AG10803 (cell line): ENCODE measurements around the gene POU2F1.

ENCODE experiments used
- DNase-seq: peaks from one replicate; pipeline ENCODE4 v3.0.0; 2010; ENCODE audit warnings: low read depth
- H3K4me3 ChIP-seq: 2 replicates; pipeline ENCODE4 v1.5.1; 2011; ENCODE audit warnings: mild to moderate bottlenecking, low read length, control low read depth
- TF ChIP-seq, protein P1 (sequence below): conservative IDR thresholded peaks from 2 replicates; pipeline ENCODE4 v1.5.1; 2011; ENCODE audit warnings: mild to moderate bottlenecking, low read length, control low read depth, inconsistent platforms

The POU2F1 gene

DNA sequence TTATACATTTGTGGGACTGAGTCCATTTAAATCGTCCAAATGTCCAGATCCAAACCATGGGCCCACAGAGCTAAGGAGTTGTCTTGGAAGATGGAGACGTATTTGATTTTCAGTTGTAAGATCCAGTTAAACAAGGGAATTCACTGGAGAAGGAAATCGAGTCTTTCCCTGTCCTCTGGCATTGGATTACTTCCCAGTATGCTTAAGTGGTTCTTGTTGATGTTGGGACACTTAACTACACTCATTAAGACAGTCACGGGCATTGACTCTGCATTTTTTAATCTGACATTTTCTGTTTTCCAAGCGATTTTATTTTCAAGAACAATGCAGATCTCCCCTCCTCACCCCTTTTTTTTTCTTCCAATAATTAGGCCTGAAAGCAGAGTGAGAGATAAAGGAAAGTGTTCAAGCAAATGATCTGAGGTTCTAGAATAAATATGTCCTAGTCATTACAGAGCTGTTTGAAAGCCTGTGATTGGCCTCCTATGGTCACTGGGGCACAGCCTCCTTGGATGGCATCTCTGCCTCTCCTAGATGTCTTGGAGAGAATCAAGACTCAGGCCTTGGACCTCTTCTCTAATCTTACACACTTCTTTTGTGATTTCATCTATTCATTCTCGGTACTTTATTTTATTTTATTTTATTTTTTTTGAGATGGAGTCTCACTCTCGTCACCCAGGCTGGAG lies 248.7 kb downstream of the POU2F1 start:
- no peak for DNase-seq
- H3K4me3 ChIP-seq, result no peak overlapping the region
- TF ChIP-seq, protein P1, sequence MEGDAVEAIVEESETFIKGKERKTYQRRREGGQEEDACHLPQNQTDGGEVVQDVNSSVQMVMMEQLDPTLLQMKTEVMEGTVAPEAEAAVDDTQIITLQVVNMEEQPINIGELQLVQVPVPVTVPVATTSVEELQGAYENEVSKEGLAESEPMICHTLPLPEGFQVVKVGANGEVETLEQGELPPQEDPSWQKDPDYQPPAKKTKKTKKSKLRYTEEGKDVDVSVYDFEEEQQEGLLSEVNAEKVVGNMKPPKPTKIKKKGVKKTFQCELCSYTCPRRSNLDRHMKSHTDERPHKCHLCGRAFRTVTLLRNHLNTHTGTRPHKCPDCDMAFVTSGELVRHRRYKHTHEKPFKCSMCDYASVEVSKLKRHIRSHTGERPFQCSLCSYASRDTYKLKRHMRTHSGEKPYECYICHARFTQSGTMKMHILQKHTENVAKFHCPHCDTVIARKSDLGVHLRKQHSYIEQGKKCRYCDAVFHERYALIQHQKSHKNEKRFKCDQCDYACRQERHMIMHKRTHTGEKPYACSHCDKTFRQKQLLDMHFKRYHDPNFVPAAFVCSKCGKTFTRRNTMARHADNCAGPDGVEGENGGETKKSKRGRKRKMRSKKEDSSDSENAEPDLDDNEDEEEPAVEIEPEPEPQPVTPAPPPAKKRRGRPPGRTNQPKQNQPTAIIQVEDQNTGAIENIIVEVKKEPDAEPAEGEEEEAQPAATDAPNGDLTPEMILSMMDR, result no peak

DNA sequence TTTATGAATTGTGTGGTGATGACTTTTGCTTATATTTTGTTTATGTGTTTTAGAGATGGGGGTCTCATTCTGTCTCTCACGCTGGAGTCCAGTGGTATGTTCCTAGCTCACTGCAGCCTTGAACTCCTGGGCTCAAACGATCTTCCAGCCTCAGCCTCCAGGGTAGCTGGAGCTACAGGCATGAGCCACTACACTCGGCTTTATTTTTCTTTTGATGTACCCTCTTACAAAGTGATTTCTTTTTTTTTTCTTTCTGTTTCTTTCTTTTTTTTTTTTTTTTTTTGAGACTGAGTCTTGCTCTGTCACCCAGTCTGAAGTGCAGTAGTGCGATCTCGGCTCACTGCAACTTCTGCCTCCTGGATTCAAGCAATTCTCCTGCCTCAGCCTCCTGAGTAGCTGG lies 250.9 kb downstream of the POU2F1 start:
- TF ChIP-seq, protein P1, result no peak
- H3K4me3 ChIP-seq, result no peak overlapping the region
- DNase-seq, result no peak

DNA sequence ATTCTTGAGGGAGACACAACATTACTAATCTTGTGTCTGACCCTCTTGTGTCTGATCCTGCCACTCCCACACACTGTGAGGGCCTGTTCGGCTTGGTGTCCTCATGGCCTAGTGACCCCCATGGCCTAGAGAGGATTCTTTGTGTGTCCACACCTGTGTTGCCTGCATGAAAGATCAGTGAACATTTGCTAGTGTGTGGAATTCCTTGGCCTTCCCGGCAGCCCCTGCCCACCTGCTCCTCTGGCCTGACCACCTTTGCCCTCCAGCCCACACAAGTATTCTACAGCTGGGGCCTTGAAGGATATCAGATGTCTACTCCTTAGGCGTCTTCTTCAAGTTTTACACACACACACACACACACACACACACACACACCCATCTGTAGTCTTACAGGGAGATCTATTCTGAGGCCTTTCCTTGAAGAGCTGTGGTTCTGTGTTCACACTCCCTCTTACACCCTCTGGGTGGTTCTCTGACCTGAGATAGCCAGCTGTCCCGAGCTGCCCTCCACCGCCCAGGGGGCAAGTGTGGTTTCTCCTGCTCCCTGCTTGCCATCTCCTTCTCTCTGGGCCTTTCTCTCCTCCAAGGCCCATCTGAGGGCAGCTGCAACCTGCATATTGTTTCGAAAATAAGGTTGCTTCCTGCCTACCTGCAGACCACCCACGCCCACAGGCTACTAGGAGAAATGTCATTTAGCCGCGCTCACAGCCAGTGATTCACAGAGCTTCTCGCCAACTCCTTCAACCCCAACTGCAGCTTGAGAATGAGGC lies 252.3 kb downstream of the POU2F1 start:
- no peak for DNase-seq
- TF ChIP-seq, protein P1, result no peak
- H3K4me3 ChIP-seq, result no peak overlapping the region

GRCh38 chr1:167473761-167474160 lies 253.1 kb downstream of the POU2F1 start:
- no peak for DNase-seq
- H3K4me3 ChIP-seq, result no peak overlapping the region
- TF ChIP-seq, protein P1, result no peak

DNA sequence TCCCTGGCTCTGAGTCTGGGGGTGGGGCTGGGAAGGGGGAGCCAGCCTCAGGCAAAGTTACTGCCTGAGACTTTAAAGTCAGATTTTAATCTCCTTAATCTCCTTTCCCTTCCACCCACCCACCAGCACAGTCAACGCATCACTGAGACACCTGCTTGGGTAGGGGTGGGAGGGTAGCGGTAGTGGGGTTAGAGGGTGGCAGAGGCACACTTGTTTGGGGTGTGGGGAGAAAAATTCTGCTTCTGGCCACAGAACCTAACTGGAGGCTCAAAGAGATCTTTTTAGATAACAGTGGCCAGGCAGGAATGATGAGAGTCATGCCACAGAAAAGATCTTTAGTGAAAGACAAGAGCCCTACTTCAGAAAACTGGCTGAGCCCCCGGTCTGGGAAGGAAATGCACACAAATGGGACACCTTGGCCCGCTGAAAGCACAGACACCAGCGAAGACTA lies 253.5 kb downstream of the POU2F1 start:
- DNase-seq, result no peak
- TF ChIP-seq, protein P1, result no peak
- H3K4me3 ChIP-seq, result no peak overlapping the region

DNA sequence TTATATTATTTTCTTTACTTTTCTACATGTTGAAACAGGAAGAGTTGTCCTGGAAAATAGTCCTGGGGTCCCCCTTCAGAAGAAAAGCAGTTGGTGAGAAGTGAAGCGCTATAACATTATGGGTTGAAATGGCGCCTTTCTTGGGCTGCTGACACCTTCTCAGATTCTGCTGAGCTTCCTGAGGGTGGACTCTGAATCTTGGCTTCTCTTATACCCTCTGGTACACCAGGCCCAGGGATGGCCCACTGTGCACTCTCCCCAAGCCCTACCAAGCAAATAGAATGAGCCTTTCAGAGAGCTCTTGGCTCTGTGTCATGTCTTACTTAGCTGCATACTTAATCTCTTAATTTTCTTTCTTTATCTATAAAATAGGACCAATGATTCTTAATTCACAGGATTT lies 255.4 kb downstream of the POU2F1 start:
- no peak overlapping the region for H3K4me3 ChIP-seq
- no peak for DNase-seq
- TF ChIP-seq, protein P1, result no peak
